NCI-H2081 treated with DMSO at 0.1 percent for 48 hours (cell line): ENCODE results near the gene DEFB108B.
"Not testable (repeated sequence)": the region's sequence is repeated elsewhere in the genome, so short reads cannot be mapped to it uniquely, and the experiment has no call there.

Source experiments
- DNase-seq: peaks from one replicate; lab custom pipeline; 2025; lab: John Stamatoyannopoulos, UW

DEFB108B gene

GRCh38 chr11:71813481-71814355, 19.3 kb upstream of the DEFB108B start:
- peak; percentile 18 for DNase-seq

GRCh38 chr11:71821539-71821938, 11.5 kb upstream of the DEFB108B start:
- DNase-seq: not testable (repeated sequence)

GRCh38 chr11:71829247-71829646, 3.8 kb upstream of the DEFB108B start:
- DNase-seq: not testable (repeated sequence)

GRCh38 chr11:71829686-71830085, 3.3 kb upstream of the DEFB108B start:
- not testable (repeated sequence) for DNase-seq

- DNase-seq: not testable (repeated sequence)
Measured at GRCh38 chr11:71842720-71843119, 9.7 kb downstream of the DEFB108B start.

- not testable (repeated sequence) for DNase-seq
Measured at GRCh38 chr11:71843355-71843754, 10.4 kb downstream of the DEFB108B start.

GRCh38 chr11:71843858-71844257, 10.9 kb downstream of the DEFB108B start:
- DNase-seq: no peak

- DNase-seq: not testable (repeated sequence)
Measured at GRCh38 chr11:71853895-71854294, 20.9 kb downstream of the DEFB108B start.

GRCh38 chr11:71855880-71856279, 22.9 kb downstream of the DEFB108B start:
- DNase-seq: not testable (repeated sequence)

- not testable (repeated sequence) for DNase-seq
Measured at GRCh38 chr11:71860835-71861234, 27.8 kb downstream of the DEFB108B start.

GRCh38 chr11:71863978-71864627, 31.1 kb downstream of the DEFB108B start:
- DNase-seq: peak; percentile 7

GRCh38 chr11:71867209-71867608, 34.2 kb downstream of the DEFB108B start:
- DNase-seq: not testable (repeated sequence)

GRCh38 chr11:71869931-71870330, 36.9 kb downstream of the DEFB108B start:
- DNase-seq: not testable (repeated sequence)

GRCh38 chr11:71870661-71871060, 37.7 kb downstream of the DEFB108B start:
- DNase-seq: not testable (repeated sequence)

- DNase-seq: peak; percentile 35
Measured at GRCh38 chr11:71876262-71876661, 43.3 kb downstream of the DEFB108B start.

GRCh38 chr11:71878059-71878458, 45.1 kb downstream of the DEFB108B start, which contains the start of gene DEFB131B:
TSS of gene DEFB131B (plus strand) at chr11:71878453. CDS start at chr11:71878453, 0 bp downstream.
- DNase-seq: not testable (repeated sequence)

GRCh38 chr11:71885806-71886205, 52.8 kb downstream of the DEFB108B start:
- not testable (repeated sequence) for DNase-seq
